ENCODE measurements around the gene GOLM1.

The GOLM1 gene

GRCh38 chr9:86097510-86098224 lies 1.7 kb downstream of the GOLM1 start:
- CTCF ChIA-PET = interaction anchor here (0.6 to 1.4 kb wide), 6 partner anchors 18 to 1197 kb away, joined by 3 to 8 read pairs (median 4); no protein-coding TSS in a partner anchor

GRCh38 chr9:86096386-86096785 lies 3.0 kb downstream of the GOLM1 start:
- H3K4me3 ChIP-seq (ENCODE audit: low read depth, low read length) = no peak overlapping the region
- no peaks in the 10 kb centered on the region for H3K9me3 ChIP-seq (ENCODE audit: control insufficient read depth, insufficient read depth, low read depth, low read length)
- no peak for TF ChIP-seq RBAK (tag by site-specific recombination; IDR thresholded peaks at IDR 0.05)
- 0 out of 2 replicates have a peak, but pooled peaks have one; percentile 32 for TF ChIP-seq ZNF660 (tag by site-specific recombination; IDR thresholded peaks at IDR 0.05)
- TF ChIP-seq ZNF600 (tag by site-specific recombination; IDR thresholded peaks at IDR 0.05) = no peak
- no peak for TF ChIP-seq ZNF10 (tag by site-specific recombination; IDR thresholded peaks at IDR 0.05)
- no peak for TF ChIP-seq MZF1 (tag by site-specific recombination; IDR thresholded peaks at IDR 0.05; ENCODE audit: borderline replicate concordance)
- no peak for TF ChIP-seq ZNF223 (tag by site-specific recombination; IDR thresholded peaks at IDR 0.05)
- TF ChIP-seq ZBTB8A (tag by site-specific recombination; IDR thresholded peaks at IDR 0.05) = no peak
- 0 out of 2 replicates have a peak, but pooled peaks have one; percentile 34 for TF ChIP-seq ZNF335 (tag by site-specific recombination; conservative IDR thresholded peaks at IDR 0.05)
- TF ChIP-seq PRDM1 (tag by site-specific recombination; IDR thresholded peaks at IDR 0.05) = no peak
- TF ChIP-seq ZNF830 (tag by site-specific recombination; IDR thresholded peaks at IDR 0.05; ENCODE audit: low read depth) = no peak
- TF ChIP-seq ZNF280D (tag by site-specific recombination; IDR thresholded peaks at IDR 0.05) = no peak
- TF ChIP-seq ZEB2 (tag by site-specific recombination; IDR thresholded peaks at IDR 0.05) = no peak
- no peak for TF ChIP-seq ZNF311 (tag by site-specific recombination; IDR thresholded peaks at IDR 0.05; ENCODE audit: borderline replicate concordance)
- ChIA-PET CTCF (no interaction called here), POLR2A (interaction anchor here (0.7 kb wide), 2 partner anchors 185 to 1389 kb away, joined by 3 to 4 read pairs; no protein-coding TSS in a partner anchor)
- H3K27ac ChIP-seq (ENCODE audit: extremely low read depth, low read depth, low read length) = peak overlapping the region; percentile 29; the same call in 1 of the 2 replicates
- no peaks in the 10 kb centered on the region; a peak in 1 of 3 replicates for H3K36me3 ChIP-seq (ENCODE audit: control insufficient read depth in 2 of 2, insufficient read depth in 1 of 2, low read length in 2 of 2)
- peaks cover 11% of the 10 kb centered on the region for H3K4me1 ChIP-seq (ENCODE audit: control insufficient read depth, insufficient read depth, low read length)

More at GRCh38 chr9:86097510-86098224, 1.7 kb downstream of the GOLM1 start:
- H3K4me1 ChIP-seq (ENCODE audit: control insufficient read depth, insufficient read depth, low read length) = peaks cover 11% of the 10 kb centered on the region
- H3K4me3 ChIP-seq (ENCODE audit: low read depth, low read length) = peak overlapping the region; percentile 74; the same call in 1 of the 2 replicates
- no peaks in the 10 kb centered on the region; a peak in 1 of 3 replicates for H3K36me3 ChIP-seq (ENCODE audit: control insufficient read depth in 2 of 2, insufficient read depth in 1 of 2, low read length in 2 of 2)
- POLR2A ChIA-PET = interaction anchor here (2.8 to 4.2 kb wide), 2 partner anchors 30 to 79 kb away, joined by 10 to 33 read pairs; no protein-coding TSS in a partner anchor
- no peak overlapping the region for H3K27ac ChIP-seq (ENCODE audit: extremely low read depth, low read depth, low read length)
- TF ChIP-seq KLF16 (tag by site-specific recombination; IDR thresholded peaks at IDR 0.05) = no peak
- peak; percentile 75 for TF ChIP-seq PRDM1 (tag by site-specific recombination; IDR thresholded peaks at IDR 0.05)
- peak; percentile 56; the same call in 1 of the 2 replicates for TF ChIP-seq ZBTB48 (tag by site-specific recombination; IDR thresholded peaks at IDR 0.05)
- TF ChIP-seq ZNF175 (tag by site-specific recombination; IDR thresholded peaks at IDR 0.05) = no peak
- peak; percentile 87 for TF ChIP-seq ZNF600 (tag by site-specific recombination; IDR thresholded peaks at IDR 0.05)
- TF ChIP-seq SCRT1 (tag by site-specific recombination; IDR thresholded peaks at IDR 0.05; ENCODE audit: borderline replicate concordance) = no peak
- no peak for TF ChIP-seq ZNF169 (tag by site-specific recombination; IDR thresholded peaks at IDR 0.05)
- no peak for TF ChIP-seq ATF2 (tag by site-specific recombination; IDR thresholded peaks at IDR 0.05; ENCODE audit: low read depth)
- no peak for TF ChIP-seq SP7 (tag by site-specific recombination; IDR thresholded peaks at IDR 0.05)
- no peak for TF ChIP-seq SP3 (tag by site-specific recombination; IDR thresholded peaks at IDR 0.05)
- no peak for TF ChIP-seq ZNF174 (tag by site-specific recombination; IDR thresholded peaks at IDR 0.05)
- no peak for TF ChIP-seq ZBTB10 (tag by site-specific recombination; IDR thresholded peaks at IDR 0.05)
- TF ChIP-seq ZNF366 (tag by site-specific recombination; conservative IDR thresholded peaks at IDR 0.05) = peak; percentile 49
- TF ChIP-seq ZBTB20 (tag by site-specific recombination; IDR thresholded peaks at IDR 0.05) = peak; percentile 62; the same call in 1 of the 2 replicates
- no peak for TF ChIP-seq ZBTB21 (tag by site-specific recombination; IDR thresholded peaks at IDR 0.05)
- no peak for TF ChIP-seq ZNF596 (tag by site-specific recombination; IDR thresholded peaks at IDR 0.05)
- no peak for TF ChIP-seq ZNF146 (tag by site-specific recombination; IDR thresholded peaks at IDR 0.05)
- TF ChIP-seq ZNF138 (tag by site-specific recombination; IDR thresholded peaks at IDR 0.05; ENCODE audit: borderline replicate concordance) = no peak
- TF ChIP-seq ZNF335 (tag by site-specific recombination; conservative IDR thresholded peaks at IDR 0.05) = peak; percentile 34
- no peaks in the 10 kb centered on the region for H3K9me3 ChIP-seq (ENCODE audit: control insufficient read depth, insufficient read depth, low read depth, low read length)

Measured in HEK293 (cell line).